HG03095 (cell line): ENCODE data around the gene MYOF.

Experiments
- ATAC-seq: cut with Tn5 transposase; IDR thresholded peaks from one replicate; pipeline ENCODE4 v1.9.1; 2021; ENCODE audit warnings: moderate library complexity; ENCODE audit not compliant: unreplicated experiment

MYOF gene, protein sequence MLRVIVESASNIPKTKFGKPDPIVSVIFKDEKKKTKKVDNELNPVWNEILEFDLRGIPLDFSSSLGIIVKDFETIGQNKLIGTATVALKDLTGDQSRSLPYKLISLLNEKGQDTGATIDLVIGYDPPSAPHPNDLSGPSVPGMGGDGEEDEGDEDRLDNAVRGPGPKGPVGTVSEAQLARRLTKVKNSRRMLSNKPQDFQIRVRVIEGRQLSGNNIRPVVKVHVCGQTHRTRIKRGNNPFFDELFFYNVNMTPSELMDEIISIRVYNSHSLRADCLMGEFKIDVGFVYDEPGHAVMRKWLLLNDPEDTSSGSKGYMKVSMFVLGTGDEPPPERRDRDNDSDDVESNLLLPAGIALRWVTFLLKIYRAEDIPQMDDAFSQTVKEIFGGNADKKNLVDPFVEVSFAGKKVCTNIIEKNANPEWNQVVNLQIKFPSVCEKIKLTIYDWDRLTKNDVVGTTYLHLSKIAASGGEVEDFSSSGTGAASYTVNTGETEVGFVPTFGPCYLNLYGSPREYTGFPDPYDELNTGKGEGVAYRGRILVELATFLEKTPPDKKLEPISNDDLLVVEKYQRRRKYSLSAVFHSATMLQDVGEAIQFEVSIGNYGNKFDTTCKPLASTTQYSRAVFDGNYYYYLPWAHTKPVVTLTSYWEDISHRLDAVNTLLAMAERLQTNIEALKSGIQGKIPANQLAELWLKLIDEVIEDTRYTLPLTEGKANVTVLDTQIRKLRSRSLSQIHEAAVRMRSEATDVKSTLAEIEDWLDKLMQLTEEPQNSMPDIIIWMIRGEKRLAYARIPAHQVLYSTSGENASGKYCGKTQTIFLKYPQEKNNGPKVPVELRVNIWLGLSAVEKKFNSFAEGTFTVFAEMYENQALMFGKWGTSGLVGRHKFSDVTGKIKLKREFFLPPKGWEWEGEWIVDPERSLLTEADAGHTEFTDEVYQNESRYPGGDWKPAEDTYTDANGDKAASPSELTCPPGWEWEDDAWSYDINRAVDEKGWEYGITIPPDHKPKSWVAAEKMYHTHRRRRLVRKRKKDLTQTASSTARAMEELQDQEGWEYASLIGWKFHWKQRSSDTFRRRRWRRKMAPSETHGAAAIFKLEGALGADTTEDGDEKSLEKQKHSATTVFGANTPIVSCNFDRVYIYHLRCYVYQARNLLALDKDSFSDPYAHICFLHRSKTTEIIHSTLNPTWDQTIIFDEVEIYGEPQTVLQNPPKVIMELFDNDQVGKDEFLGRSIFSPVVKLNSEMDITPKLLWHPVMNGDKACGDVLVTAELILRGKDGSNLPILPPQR (N-terminal part only)

DNA sequence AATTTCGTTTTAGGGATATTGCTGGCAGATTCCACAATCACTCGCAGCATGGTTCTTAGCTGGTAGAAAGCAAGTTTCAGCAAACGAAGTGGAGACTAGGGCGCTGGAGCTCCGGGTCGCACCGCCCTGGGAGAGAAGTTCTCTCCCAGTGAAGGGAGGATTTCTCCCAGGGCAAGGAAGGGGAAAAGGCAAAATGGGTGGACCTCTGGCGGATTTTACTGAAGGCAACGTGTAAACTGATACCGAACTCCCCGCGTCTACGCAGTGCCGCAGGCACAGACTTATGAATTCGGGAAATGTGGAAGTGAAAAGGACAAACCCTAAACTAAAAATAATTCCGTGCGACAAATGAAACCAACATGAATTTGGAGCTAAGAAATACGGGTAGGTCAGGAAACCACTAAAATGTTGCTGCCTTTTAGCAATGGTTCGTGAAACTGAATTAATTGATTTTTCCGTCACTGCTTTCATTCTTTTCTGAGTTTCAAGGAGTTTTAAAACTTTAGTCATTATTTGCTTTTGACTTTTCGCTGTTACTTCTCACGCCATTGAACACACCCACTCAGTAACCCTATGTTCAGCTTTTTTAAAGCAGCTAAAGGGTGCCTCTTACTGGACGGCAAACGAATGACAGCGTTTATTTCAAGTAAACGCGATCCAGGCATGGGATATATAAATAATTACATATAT lies at the start of gene MYOF:
Gene MYOF, minus strand, starts transcription at position 190 of the 690 bp plus-strand sequence. Its CDS starts 140 bp downstream, at position 50.
- peak; percentile 79 for ATAC-seq

DNA sequence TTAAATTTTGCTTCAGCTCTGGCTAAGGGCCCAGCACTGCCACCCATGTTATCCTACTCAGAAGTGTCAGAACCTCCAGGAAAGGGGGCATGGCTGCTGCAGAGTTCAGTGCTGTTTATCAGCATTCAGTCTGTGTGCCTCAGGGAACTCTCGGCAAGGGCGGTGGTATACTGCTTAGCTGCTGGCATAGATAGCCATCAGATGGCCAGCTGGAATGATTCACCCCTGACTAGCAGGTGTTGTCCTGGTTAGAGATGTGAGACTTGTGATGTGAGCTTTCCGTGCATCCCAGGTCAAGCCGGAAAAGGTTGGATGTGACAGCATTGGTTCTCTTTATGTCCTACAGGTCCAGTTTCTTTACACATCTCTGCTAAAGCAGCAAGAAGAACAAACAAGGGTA lies 36.4 kb upstream of the MYOF start:
- no peak for ATAC-seq

DNA sequence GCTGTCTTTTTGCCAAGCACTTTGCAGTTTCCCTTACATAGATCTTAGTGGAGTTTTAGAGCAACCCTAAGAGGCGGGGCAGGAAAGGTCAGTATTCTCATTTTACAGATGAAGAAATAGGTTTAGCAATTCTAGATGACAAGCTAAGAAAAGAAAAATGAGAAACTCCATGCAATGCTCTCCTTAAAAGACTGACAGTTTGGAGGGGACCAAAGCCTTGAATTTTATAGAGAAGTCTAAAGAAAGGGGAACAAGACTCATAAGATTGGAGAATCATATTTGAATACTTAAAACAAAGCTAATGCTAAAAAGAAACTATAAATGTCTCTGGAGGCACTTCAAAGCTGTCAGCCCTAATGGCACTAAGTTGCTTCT lies 33.9 kb upstream of the MYOF start:
- no peak for ATAC-seq

DNA sequence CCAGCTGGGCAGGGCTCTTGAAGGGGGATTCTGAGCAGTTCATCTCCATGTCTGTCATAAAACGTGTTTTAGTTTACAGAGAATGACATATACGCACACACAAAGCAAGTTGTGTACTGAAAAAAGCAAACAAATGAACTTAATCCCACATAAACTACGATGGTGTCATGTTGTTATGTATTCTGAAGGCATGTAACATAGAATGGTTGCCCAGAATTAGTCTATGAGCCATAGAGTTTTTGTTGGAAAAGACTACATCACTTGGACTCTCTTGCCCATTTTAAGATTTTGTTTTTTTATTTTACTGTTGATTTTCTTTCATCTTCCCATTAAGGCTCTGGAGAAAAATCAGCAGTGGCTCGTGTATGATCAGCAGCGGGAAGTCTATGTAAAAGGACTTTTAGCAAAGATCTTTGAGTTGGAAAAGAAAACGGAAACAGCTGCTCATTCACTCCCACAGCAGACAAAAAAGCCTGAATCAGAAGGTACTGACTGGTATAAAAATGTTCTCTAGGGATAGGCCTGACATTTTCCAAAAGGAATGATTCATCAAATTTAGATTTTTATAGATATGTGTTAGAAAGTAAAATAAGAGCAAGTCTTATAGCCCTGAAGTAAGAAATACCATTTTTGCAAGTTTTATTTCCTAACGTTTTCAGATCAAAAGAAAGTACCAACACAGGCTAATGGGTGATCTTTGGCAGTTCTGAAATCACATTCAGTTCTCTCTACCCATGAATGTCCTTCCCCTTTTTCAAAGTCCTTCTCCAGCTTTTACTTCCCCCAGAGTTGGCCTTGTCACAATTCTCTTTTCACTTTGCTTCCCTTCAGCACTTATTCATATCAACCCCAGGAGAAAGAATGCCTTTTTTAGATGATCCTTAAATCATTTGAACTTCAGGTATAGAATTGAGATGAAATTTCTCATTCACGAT lies 33.2 kb upstream of the MYOF start:
- ATAC-seq, result no peak

DNA sequence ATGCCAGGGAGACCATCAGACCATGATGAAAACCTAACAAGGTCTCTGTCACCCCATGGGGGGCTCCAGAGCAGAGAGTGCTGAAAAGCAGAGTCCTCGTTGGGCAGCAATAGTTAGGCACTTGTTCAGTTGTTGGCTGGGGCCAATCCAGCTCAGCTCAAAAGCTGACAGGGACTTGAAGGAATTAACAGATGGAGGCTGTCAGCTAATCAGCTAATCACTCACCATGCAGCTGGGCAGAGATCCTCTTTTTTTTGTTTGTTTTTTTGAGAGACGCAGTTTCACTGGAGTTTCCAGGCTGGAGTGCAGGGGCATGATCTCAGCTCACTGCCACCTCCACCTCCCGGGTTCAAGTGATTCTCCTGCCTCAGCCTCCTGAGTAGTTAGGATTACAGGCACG lies 32.4 kb upstream of the MYOF start:
- ATAC-seq, result no peak

DNA sequence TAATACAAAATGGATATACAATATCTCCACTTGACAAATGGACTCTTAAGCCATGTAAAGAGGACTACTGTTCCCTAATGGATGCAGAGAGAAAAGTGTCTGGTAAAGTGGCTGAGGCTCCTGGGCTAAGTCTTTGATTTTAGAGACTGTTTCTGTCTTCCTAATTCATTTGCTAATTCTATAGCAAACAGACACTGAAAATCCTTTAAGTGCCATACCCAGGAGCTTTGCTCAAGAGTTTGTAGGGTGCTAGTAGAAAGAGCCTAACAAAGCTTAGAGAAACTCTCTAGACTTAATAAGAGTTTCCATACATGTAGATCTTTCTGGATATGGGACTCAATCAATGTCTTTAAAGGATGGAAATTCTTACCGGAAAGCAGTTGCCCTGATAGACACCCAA lies 31.0 kb upstream of the MYOF start:
- ATAC-seq, result no peak

DNA sequence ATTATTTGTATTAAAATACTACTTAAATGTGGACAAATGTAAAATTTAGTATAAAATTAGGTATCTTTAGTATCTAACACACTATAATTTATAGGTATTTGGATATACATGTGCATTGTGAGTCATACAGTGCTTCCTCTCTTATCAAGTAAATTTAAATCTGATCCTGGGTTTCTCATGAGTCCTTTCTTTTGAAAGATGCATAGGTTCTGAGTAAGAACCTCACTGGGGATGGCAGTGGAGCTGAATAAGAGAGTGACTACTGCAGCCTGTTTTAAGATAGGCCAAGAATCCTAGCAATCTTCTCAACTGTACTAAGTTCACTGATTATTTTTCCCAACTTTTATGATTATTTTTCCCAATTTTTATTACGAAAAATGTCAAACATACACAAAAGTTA lies 30.4 kb upstream of the MYOF start:
- no peak for ATAC-seq

DNA sequence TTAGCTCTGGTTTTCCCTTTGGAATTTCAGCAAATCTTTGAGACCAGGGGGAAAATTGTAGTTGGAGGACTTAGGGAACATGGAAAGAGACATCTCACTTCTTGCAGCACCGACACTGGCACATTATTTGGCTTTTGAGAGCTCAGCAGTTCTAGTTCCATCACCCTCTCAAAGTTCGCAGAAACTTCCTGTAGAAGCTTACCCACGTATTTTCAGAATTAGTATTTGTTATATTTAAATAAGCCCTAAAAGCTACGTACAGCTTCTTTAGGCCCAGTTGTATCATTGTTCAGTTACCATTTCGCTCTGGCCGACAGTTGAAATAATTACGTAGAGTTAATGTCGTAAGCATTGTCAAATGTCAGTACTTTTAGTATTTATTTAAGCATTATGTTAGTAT lies 27.7 kb upstream of the MYOF start:
- no peak for ATAC-seq

DNA sequence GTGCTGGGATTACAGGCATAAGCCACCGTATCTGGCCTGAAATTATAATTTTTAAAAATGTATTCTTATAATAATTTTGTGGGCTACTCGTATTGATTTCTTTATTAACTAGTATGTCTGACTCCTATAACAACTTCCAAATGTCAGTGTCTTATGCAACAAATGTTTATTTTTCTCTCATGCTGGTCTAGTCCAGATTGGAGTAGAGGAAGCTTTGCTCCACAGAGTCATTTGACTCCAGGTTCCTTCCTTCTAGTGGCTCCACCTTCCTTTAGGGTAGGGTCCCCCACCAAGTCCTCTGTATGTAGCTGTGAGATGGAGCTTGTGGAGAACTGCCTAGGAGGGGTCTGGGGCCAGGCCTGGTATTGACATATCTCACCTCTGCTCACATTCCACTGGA lies 22.9 kb upstream of the MYOF start:
- ATAC-seq, result no peak

DNA sequence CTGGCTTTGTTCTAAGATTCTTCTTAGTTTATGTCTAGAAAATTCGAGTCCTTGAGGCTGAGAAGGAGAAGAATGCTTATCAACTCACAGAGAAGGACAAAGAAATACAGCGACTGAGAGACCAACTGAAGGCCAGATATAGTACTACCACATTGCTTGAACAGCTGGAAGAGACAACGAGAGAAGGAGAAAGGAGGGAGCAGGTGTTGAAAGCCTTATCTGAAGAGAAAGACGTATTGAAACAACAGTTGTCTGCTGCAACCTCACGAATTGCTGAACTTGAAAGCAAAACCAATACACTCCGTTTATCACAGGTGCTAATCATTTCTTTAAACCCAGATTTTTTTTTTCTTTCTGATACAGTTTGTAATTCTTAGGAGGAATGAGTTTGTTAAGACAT lies 20.9 kb upstream of the MYOF start:
- ATAC-seq, result peak; percentile 88

DNA sequence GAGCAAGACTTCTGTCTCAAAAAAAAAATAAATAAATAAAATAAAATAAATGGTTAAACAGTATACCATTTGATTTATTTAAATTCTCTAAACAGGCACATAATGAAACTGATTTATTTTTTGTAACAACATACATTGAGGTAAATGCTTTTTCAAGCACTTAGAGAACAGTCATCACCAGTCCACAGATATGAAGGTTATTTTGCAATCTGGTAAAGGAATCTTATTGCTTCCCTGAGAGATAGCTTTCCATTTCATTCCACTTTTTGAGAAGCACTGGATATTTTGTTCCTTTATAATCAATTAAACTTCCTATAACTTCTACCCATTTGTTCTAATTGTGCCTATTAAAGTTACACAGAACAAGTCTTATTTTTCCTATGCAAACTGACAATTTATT lies 19.5 kb upstream of the MYOF start:
- ATAC-seq, result no peak

DNA sequence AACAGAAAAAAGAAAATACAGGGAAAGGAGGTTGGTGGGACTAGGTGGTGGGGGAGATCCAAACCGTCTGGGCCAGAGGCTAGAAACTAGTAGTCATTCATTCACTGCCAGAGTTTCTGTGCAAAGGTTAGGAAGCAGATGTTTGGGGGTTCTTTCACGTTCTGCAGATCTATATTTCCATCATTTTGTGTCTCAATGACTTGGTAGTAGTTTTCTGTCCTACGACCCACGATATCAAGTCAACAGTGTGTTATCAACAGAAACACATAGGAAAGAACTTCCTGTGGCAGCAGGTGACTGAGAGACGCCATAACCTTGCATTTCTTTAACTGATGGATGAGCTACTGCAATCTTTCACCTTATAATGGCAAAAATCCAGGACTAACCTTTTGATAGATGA lies 16.0 kb upstream of the MYOF start:
- ATAC-seq, result no peak

DNA sequence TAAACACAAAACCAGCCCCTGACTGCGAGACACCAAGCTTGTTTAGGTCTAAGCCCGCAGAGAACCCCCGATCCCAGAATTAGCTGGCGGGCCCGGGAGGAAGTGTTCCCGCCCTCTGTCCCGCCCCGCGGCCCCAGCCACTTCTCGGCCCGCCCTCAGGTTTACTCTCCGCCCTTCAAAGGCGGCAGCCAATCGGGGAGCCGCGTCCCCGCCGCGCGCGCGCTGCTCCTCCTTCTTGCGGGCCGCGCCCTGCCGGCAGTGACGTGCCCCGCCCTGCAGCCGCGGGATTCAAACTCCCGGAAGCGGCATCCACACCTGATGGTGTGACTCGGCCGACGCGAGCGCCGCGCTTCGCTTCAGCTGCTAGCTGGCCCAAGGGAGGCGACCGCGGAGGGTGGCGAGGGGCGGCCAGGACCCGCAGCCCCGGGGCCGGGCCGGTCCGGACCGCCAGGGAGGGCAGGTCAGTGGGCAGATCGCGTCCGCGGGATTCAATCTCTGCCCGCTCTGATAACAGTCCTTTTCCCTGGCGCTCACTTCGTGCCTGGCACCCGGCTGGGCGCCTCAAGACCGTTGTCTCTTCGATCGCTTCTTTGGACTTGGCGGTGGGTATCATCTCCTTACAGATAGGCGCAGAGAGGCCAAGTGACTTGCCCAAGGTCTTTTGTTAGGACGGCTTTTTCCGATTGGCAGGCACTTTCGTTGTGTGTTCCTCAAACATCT lies 14.3 kb upstream of the MYOF start, which contains the start of gene CEP55:
Gene CEP55, plus strand, starts transcription at position 291 of the 720 bp plus-strand sequence. CDS start 3,440 bp downstream, outside the sequence.
- ATAC-seq, result peak; percentile 98

DNA sequence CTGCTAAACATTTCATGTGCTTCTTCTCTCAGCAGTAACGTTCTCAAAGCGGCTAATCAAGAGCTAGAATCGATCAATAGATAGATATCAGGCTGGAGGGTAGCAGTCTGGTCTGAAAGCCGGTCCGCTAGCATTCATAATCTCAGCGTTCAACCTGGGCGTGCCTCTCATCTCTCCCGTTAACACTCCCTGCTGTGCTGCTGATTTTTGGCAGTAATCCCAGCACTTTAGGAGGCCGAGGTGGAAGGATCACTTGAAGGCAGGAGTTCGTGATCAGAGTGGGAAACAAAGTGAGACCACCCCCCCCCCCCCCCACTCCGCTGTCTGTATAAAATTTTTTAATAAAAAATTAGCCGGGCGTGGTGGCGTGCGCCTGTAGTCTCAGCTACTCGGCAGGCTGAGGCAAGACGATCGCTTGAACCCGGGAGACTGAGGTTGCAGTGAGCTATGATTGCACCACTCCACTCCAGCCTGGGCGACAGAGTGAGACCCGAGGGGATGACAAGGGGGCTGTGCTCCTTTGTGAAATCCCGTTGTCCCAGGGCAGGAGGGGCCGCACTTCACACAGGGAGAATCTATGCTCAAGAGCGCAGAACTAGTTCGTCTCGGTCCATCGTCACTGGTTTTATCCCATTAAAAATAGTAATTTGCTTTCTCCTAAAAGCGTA lies 13.7 kb upstream of the MYOF start:
- peak; percentile 23 for ATAC-seq

DNA sequence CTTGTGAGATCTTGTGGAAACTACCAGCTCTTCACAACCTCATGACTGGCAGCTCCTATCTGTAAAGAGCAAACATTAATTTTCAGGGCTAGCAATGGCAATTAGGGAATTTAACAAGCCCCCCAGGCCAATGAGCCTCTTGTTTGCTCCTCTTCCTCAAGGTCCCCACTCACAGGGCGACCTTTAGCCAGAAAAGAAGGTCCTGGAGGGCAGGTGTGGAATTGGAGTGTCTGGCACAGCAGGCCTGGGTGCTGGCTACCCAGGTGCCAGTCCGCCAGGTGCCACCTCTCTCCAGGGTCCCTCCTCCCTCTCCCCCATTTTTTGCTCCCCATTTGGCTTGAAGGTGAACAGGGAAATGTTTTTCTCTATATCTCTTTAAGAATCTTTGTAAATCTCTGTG lies 12.4 kb upstream of the MYOF start:
- no peak for ATAC-seq

DNA sequence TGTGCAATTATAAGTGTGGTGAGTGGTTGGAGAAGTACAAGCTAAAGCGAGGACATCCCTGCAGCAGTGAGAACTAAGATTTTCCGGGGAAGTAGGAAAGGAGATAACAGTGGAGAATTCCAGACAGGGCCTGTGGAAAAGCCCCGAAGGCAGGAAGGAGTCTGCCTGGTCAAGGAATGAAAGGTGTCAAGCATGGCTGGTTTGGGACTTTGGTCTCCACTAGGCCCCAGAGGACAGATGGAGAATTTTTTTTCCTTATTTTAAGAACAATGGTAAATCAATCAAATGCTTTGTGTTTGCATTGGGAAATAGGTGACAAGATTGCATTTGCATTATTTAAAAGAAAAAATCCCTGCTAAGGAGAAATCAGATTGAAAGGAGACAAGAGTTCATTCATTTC lies 11.0 kb upstream of the MYOF start:
- ATAC-seq, result no peak

DNA sequence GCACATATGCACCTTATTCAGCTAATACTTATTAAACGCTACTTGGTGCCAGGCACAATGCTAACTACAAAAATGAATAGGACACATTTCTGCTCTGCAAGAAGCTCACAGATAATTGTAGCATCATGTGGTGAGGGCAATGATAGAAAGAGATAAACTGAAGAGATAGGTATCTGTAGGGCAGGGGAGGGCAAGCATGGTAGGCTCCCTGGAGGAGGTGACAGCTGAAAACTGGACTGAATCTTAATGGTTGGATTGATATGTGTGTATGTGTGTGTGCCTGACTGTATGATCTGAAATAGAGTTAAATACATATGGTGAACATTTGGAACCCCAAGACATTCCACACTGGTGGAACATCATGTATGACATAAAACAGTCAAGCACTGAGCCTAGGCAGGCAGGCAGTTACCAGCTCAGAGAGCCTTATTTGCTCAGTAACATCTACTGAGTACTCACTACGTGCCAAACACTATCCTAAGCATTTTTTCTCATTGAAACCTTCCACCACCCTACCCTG lies 9.5 kb upstream of the MYOF start:
- ATAC-seq, result no peak

DNA sequence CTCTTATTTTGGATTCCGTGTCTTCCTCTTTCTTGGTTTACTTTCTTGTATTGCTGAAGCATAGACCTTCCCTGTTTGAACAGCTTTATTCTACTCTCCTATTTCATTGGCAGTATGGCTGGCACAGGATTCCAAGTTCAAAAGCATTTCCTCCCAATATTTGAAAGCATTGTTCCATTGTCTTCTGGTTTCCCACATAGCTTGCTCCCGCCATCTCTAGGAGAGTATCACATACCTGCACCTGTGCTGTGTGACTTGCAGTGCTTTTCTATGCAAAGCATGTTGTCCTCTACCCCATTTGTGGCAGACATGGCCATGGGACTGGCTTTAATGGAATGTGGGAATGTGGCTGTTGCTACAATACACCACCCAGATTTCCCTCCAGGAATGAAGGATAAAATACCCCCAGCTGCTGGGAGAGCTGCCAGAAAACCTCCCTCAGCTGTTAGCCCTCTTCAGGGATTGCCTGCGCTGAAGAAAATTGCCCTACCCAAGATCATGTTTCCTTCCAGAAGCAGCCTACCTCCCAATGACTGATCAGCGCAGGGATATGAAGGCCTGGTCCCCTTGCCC lies 6.9 kb upstream of the MYOF start:
- ATAC-seq, result no peak
